GM13976 (cell line): ENCODE measurements around the gene KLHL25.

Experiments used
- DNase-seq: peaks from one replicate; pipeline ENCODE4 v3.0.0; 2012; ENCODE audit warnings: low spot score
- CTCF ChIP-seq: IDR thresholded peaks from 2 replicates; pipeline ENCODE4 v1.5.1; 2012; ENCODE audit warnings: borderline replicate concordance, mild to moderate bottlenecking; ENCODE audit not compliant: insufficient read depth; ENCODE audit errors: extremely low read depth, missing control alignments, control extremely low read depth
- in situ Hi-C: fragments of 300-500 bp; cut with MboI; formaldehyde crosslinking; loops from one replicate; pipeline ENCODE4 v1.12.0; 2022; ENCODE audit warnings: low sequenced_read_pairs, mixed read lengths, inconsistent platforms; ENCODE audit not compliant: unreplicated experiment

The KLHL25 gene

GRCh38 chr15:85778107-85778776, 16.5 kb downstream of the KLHL25 start:
- in situ Hi-C loops, result no loop called here
- TF ChIP-seq CTCF, result no peak
- DNase-seq, result no peak

GRCh38 chr15:85777250-85778106, 17.2 kb downstream of the KLHL25 start:
- no peak for TF ChIP-seq CTCF
- in situ Hi-C loops, result no loop called here
- no peak for DNase-seq

GRCh38 chr15:85773970-85774369, 20.8 kb downstream of the KLHL25 start:
- no peak for DNase-seq
- in situ Hi-C loops, result no loop called here
- TF ChIP-seq CTCF, result no peak

GRCh38 chr15:85773249-85773648, 21.5 kb downstream of the KLHL25 start:
- DNase-seq, result no peak
- no peak for TF ChIP-seq CTCF
- in situ Hi-C loops, result no loop called here

- DNase-seq, result no peak
- in situ Hi-C loops, result no loop called here
- no peak for TF ChIP-seq CTCF
Measured at GRCh38 chr15:85772668-85773067, 22.1 kb downstream of the KLHL25 start.

GRCh38 chr15:85771781-85772445, 22.8 kb downstream of the KLHL25 start:
- no peak for DNase-seq
- in situ Hi-C loops, result no loop called here
- TF ChIP-seq CTCF, result no peak
